H9 (cell line): ENCODE measurements around the gene SGCE. TPM values are rescaled to one million over a fixed set of nuclear protein-coding genes. Genes with fewer than 3 reads are reported as not detected.

Experiments used
- DNase-seq: peaks from one replicate; pipeline ENCODE4 v3.0.0-alpha.2; 2017
- H2AFZ ChIP-seq: one replicate; pipeline ENCODE4 v1.6.1; 2013; ENCODE audit warnings: mild to moderate bottlenecking, low read length, control low read depth, moderate library complexity
- H2AK5ac ChIP-seq: 2 replicates; pipeline ENCODE4 v1.6.1; 2013; ENCODE audit warnings: low read length, control low read depth, mixed read lengths; ENCODE audit not compliant: insufficient read length
- H2BK120ac ChIP-seq: one replicate; pipeline ENCODE4 v1.6.1; 2013; ENCODE audit warnings: low read depth, mild to moderate bottlenecking, low read length, control low read depth, inconsistent platforms; ENCODE audit not compliant: poor library complexity, severe bottlenecking
- H2BK12ac ChIP-seq: 2 replicates; pipeline ENCODE4 v1.6.1; 2013; ENCODE audit warnings: low read length, control low read depth, mixed read lengths, low read depth; ENCODE audit not compliant: insufficient read length
- H2BK15ac ChIP-seq: 2 replicates; pipeline ENCODE4 v1.6.1; 2013; ENCODE audit warnings: low read depth, low read length, control low read depth
- H2BK20ac ChIP-seq: one replicate; pipeline ENCODE4 v1.6.1; 2013; ENCODE audit warnings: low read depth, mild to moderate bottlenecking, low read length, control low read depth, inconsistent platforms; ENCODE audit not compliant: poor library complexity, severe bottlenecking
- H2BK5ac ChIP-seq: 2 replicates; pipeline ENCODE4 v1.6.1; 2013; ENCODE audit warnings: low read length, control low read depth, mixed read lengths; ENCODE audit not compliant: insufficient read length
- H3K14ac ChIP-seq: 2 replicates; pipeline ENCODE4 v1.6.1; 2013; ENCODE audit warnings: low read length, control low read depth; ENCODE audit not compliant: insufficient read depth
- H3K18ac ChIP-seq: 2 replicates; pipeline ENCODE4 v1.6.1; 2013; ENCODE audit warnings: low read depth, mild to moderate bottlenecking, mixed read lengths, low read length, control low read depth; ENCODE audit not compliant: insufficient read length
- H3K23ac ChIP-seq: 2 replicates; pipeline ENCODE4 v1.6.1; 2013; ENCODE audit warnings: low read length, control low read depth, mixed read lengths, low read depth; ENCODE audit not compliant: insufficient read length
- H3K23me2 ChIP-seq: 2 replicates; pipeline ENCODE4 v1.6.1; 2013; ENCODE audit warnings: low read depth, mild to moderate bottlenecking, mixed read lengths, low read length, control low read depth; ENCODE audit not compliant: insufficient read length, poor library complexity, severe bottlenecking
- H3K27ac ChIP-seq: 2 replicates; pipeline ENCODE4 v1.5.1; 2013; ENCODE audit warnings: low read length, control low read depth, mixed read lengths, low read depth; ENCODE audit not compliant: insufficient read length
- H3K27me3 ChIP-seq: 2 replicates; pipeline ENCODE4 v1.6.1; 2013; ENCODE audit warnings: low read length, control low read depth, inconsistent platforms; ENCODE audit not compliant: insufficient read depth
- H3K4ac ChIP-seq: 2 replicates; pipeline ENCODE4 v1.6.1; 2013; ENCODE audit warnings: low read depth, mild to moderate bottlenecking, control low read depth, inconsistent platforms, low read length, moderate library complexity
- H3K4me1 ChIP-seq: 2 replicates; pipeline ENCODE4 v1.6.1; 2013; ENCODE audit warnings: low read length, control low read depth, inconsistent platforms; ENCODE audit not compliant: insufficient read depth
- H3K4me2 ChIP-seq: 2 replicates; pipeline ENCODE4 v1.6.1; 2013; ENCODE audit warnings: low read length, control low read depth, mixed read lengths; ENCODE audit not compliant: insufficient read length, insufficient read depth
- H3K56ac ChIP-seq: 2 replicates; pipeline ENCODE4 v1.6.1; 2013; ENCODE audit warnings: low read depth, mild to moderate bottlenecking, mixed read lengths, low read length, control low read depth; ENCODE audit not compliant: insufficient read length
- H3K79me1 ChIP-seq: 2 replicates; pipeline ENCODE4 v1.6.1; 2013; ENCODE audit warnings: low read depth, mild to moderate bottlenecking, moderate library complexity, low read length, control low read depth, inconsistent platforms; ENCODE audit not compliant: insufficient read depth, poor library complexity, severe bottlenecking
- H3K79me2 ChIP-seq: 2 replicates; pipeline ENCODE4 v1.6.1; 2013; ENCODE audit warnings: low read length, control low read depth, inconsistent platforms; ENCODE audit not compliant: insufficient read depth
- H3K9ac ChIP-seq: 2 replicates; pipeline ENCODE4 v1.6.1; 2013; ENCODE audit warnings: low read length, control low read depth, mixed read lengths; ENCODE audit not compliant: insufficient read length; ENCODE audit errors: extremely low read depth
- H3K9me3 ChIP-seq: one replicate; pipeline ENCODE4 v1.6.1; 2013; ENCODE audit warnings: low read depth, low read length, inconsistent platforms; ENCODE audit not compliant: control insufficient read depth
- H3T11ph ChIP-seq: one replicate; pipeline ENCODE4 v1.6.1; 2013; ENCODE audit warnings: mild to moderate bottlenecking, low read length, control low read depth, inconsistent platforms
- H4K20me1 ChIP-seq: one replicate; pipeline ENCODE4 v1.6.1; 2013; ENCODE audit not compliant: control insufficient read depth, insufficient read length, insufficient read depth
- H4K5ac ChIP-seq: 2 replicates; pipeline ENCODE4 v1.6.1; 2013; ENCODE audit warnings: low read depth, mild to moderate bottlenecking, mixed read lengths, low read length, control low read depth; ENCODE audit not compliant: insufficient read length
- H4K8ac ChIP-seq: replicated peaks from 2 replicates; pipeline ENCODE4 v1.6.1; 2013; ENCODE audit warnings: low read length, control low read depth, mixed read lengths, low read depth; ENCODE audit not compliant: insufficient read length
- H4K91ac ChIP-seq: 2 replicates; pipeline ENCODE4 v1.6.1; 2013; ENCODE audit warnings: low read depth, mild to moderate bottlenecking, moderate library complexity, mixed read lengths, low read length, control low read depth; ENCODE audit not compliant: insufficient read length
- H3K27ac Mint-ChIP-seq, 3 experiments: 2 replicates in 2 of 3; 3 replicates in 1 of 3; pipeline ENCODE4 v1.8.0; 2020 to 2021; ENCODE audit warnings: mixed read lengths in 3 of 3, mild to moderate bottlenecking in 1 of 3, moderate library complexity in 1 of 3
- H3K27me3 Mint-ChIP-seq: 2 replicates; pipeline ENCODE4 v1.8.0; 2021; ENCODE audit warnings: low read depth, mild to moderate bottlenecking, moderate library complexity, mixed read lengths
- H3K36me3 Mint-ChIP-seq, 3 experiments: 2 replicates in 2 of 3; 3 replicates in 1 of 3; pipeline ENCODE4 v1.8.0; 2020 to 2021; ENCODE audit warnings: low read depth in 3 of 3, mixed read lengths in 3 of 3; ENCODE audit not compliant: insufficient read depth in 1 of 3
- H3K4me1 Mint-ChIP-seq, 2 experiments: 2 replicates each; pipeline ENCODE4 v1.8.0; 2020; ENCODE audit warnings: mixed read lengths in 2 of 2
- H3K4me3 Mint-ChIP-seq, 2 experiments: 2 replicates in 1 of 2; 3 replicates in 1 of 2; pipeline ENCODE4 v1.8.0; 2020 to 2021; ENCODE audit warnings: mild to moderate bottlenecking in 2 of 2, mixed read lengths in 2 of 2, moderate library complexity in 1 of 2
- H3K9me3 Mint-ChIP-seq, 2 experiments: 2 replicates in 1 of 2; 3 replicates in 1 of 2; pipeline ENCODE4 v1.8.0; 2020; ENCODE audit warnings: mild to moderate bottlenecking in 2 of 2, mixed read lengths in 2 of 2, moderate library complexity in 1 of 2
- CTCF ChIP-seq: fragments of 200-600 bp; sonication (generic); conservative IDR thresholded peaks from 3 replicates; pipeline ENCODE4 v1.8.0; 2021; ENCODE audit warnings: antibody characterized with exemption, mild to moderate bottlenecking
- WGBS: extraction: QIAGEN DNeasy Blood & Tissue Kit; methylation state at CpG from one replicate; pipeline ENCODE4 v1.1.7; 2013; ENCODE audit warnings: missing lambda C conversion rate, low lambda C conversion rate, mixed read lengths; ENCODE audit not compliant: insufficient read length; ENCODE audit errors: extremely low coverage; 5-methylcytosine and 5-hydroxymethylcytosine counted together
- total RNA-seq: library from RNA; stranded (reverse); gene quantifications from 2 replicates; pipeline ENCODE4 v1.2.1, GENCODE V29; 2021

Gene SGCE
- total RNA-seq, 1 experiment from 2014 or later = 30.5 TPM

DNA sequence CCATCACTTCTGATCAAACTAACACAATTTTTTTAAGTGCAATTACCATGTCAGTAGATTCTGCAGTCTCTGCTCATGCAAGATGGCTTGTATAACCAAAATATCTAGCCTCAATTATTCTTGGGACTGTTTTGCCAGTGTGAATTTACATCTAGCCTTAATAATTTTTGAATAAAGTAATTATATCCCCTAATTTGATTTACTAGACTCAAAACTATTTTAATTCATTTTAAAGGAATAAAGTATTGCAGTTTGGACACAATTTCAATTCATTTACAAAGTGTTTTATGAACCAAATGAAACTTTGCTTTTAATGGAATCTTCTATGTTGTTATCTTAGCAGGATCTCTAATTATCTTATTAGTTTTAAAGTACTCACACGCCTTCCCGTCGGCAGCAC is 55.7 kb downstream of the SGCE start:
- no peak for TF ChIP-seq CTCF
- no peak overlapping the region for H2BK5ac ChIP-seq

More for the DNA sequence above, 55.7 kb downstream of the SGCE start:
- no peak overlapping the region for H2AK5ac ChIP-seq
- WGBS = no CpG with 5 or more reads among the region's 3 CpGs
- Mint-ChIP-seq H3K36me3 (peaks cover 0 to 13% (median 6%) of the 10 kb centered on the region in 3 experiments; a peak in 5 of 7 replicates), H3K9me3 (no peaks in the 10 kb centered on the region), H3K27ac (no peak overlapping the region), H3K4me3 (no peak overlapping the region), H3K27me3 (no peaks in the 10 kb centered on the region), H3K4me1 (peaks cover 7 to 11% of the 10 kb centered on the region in 2 experiments; a peak in 3 of 4 replicates)
- H4K91ac ChIP-seq = no peak overlapping the region
- H3K18ac ChIP-seq = no peak overlapping the region
- H3K79me2 ChIP-seq = no peaks in the 10 kb centered on the region
- no peak overlapping the region for H3K9ac ChIP-seq
- no peak for DNase-seq
- H4K20me1 ChIP-seq = no peaks in the 10 kb centered on the region
- H3K4me2 ChIP-seq = no peak overlapping the region
- no peak overlapping the region for H3K14ac ChIP-seq
- H4K8ac ChIP-seq = no peak overlapping the region
- H2BK12ac ChIP-seq = no peak overlapping the region
- H3K79me1 ChIP-seq = no peaks in the 10 kb centered on the region
- no peak overlapping the region for H3K23ac ChIP-seq
- no peak overlapping the region for H2BK120ac ChIP-seq
- no peak overlapping the region for H3T11ph ChIP-seq
- H2BK15ac ChIP-seq = no peak overlapping the region
- no peaks in the 10 kb centered on the region for H3K27me3 ChIP-seq
- no peaks in the 10 kb centered on the region for H3K9me3 ChIP-seq
- no peak overlapping the region for H2BK20ac ChIP-seq
- H3K4ac ChIP-seq = no peak overlapping the region
- H4K5ac ChIP-seq = no peak overlapping the region
- H3K27ac ChIP-seq = no peak overlapping the region
- H3K56ac ChIP-seq = no peak overlapping the region
- H3K4me1 ChIP-seq = no peaks in the 10 kb centered on the region
- no peaks in the 10 kb centered on the region for H3K23me2 ChIP-seq
- no peak overlapping the region for H2AFZ ChIP-seq
